COLO668 (cell line): ENCODE data around the gene LRRC61.

Source experiments
- DNase-seq: peaks from one replicate; lab custom pipeline; 2025; ENCODE audit not compliant: unreplicated experiment; lab: John Stamatoyannopoulos, UW

Gene LRRC61

DNA sequence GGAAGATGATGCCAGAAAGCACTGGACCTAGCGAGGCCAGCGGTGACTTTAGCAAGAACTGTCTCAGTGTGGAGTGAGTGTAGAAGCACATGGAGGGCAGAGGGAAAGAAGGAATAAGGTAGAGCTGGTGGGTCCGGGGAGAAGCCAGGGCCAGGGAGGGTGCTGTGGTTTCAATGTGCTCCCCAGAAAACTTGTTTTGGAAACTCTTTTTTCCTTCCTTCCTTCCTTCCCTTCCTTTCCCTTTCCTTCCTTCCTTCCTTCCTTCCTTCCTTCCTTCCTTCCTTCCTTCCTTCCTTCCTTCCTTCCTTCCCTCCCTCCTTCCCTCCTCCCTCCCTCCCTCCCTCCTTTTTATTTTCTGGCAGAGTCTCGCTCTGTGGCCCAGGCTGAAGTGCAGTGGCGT lies 23.8 kb downstream of the LRRC61 start:
- DNase-seq = no peak

DNA sequence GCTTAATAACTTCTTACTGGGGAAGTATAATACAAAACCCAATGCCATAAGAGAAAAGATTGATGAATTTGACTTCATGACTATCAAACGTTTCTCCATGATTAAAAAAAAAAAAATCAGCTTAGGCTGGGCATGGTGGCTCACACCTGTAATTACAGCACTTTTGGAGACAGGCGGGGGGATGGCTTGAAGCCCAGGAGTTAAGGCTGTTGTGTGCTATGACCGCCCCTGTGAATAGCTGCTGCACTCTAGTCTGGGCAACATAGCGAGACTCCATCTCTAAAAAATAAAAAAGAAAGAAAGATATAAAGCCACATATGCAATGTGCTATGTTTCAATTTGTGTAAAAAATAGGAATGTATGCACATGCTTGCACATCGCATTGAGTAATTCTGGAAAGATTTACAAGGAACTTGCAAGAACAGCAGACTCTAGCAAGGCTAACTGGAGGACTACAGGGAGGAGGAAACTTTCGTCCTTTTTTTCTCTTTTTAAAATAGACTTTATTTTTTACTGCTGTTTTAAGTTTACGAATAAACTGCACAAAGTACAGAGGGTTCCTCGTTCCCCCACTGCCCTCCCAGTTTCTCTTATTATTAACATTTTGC lies 28.5 kb downstream of the LRRC61 start:
- DNase-seq = no peak

- DNase-seq = no peak
These were observed 32.5 kb downstream of the LRRC61 start for GRCh38 chr7:150355666-150356059.

DNA sequence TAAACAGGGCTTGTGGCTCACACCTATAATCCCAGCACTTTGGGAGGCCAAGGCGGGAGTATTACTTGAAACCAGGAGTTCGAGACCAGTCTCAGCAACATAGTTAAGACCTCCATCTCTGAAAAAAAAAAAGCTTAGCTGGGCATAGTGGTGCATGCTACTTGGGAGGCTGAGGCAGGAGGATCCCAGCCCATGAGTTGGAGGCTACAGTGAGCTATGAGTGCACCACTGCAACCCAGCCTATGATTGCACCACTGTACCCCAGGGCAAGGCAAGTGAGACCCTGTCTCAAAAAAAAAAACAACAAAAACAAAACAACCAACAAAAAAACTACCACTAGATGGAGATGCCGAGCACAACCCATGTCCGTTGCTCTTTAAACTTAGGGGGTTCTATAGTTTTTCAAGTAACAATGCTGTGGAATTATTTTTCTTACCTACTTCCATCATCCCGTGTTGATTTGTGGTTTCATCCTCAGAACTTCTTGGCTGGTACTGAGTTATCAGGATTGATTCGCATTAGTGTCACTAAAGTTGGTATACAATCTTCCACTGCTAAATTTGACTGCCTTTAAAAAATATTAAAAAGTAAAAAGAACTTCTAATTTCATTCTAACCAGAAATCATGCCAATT lies 33.2 kb downstream of the LRRC61 start:
- no peak for DNase-seq

GRCh38 chr7:150357270-150357669 lies 34.1 kb downstream of the LRRC61 start:
- DNase-seq = no peak

- DNase-seq = no peak
These were observed 34.7 kb downstream of the LRRC61 start for GRCh38 chr7:150357771-150358427.

- DNase-seq = no peak
These were observed 35.3 kb downstream of the LRRC61 start for GRCh38 chr7:150358433-150358832.

DNA sequence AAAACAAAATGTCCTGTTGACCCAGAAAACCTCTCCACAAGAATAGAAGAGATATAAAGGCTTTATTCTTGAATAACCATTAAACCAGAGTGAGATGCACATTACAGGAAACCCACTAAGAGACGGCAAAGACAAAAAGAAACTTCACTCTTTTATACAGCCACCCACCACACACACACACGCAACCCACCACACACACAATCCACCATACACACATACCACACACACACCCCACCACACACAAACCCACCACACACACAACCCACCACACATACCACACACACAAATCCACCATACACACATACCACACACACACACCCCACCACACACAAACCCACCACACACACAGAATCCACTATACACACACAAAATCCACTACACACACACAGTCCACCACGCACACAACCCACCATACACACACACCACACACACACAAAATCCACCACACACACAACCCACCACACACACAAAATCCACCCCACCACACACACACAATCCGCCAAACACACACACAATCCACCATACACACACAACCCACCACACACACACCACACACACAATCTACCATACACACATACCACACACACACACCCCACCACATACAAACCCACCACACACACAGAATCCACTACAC lies 36.0 kb downstream of the LRRC61 start:
- no peak for DNase-seq

GRCh38 chr7:150359622-150360362 lies 36.6 kb downstream of the LRRC61 start:
- no peak for DNase-seq

- DNase-seq = no peak
These were observed 37.4 kb downstream of the LRRC61 start for GRCh38 chr7:150360363-150361058.

DNA sequence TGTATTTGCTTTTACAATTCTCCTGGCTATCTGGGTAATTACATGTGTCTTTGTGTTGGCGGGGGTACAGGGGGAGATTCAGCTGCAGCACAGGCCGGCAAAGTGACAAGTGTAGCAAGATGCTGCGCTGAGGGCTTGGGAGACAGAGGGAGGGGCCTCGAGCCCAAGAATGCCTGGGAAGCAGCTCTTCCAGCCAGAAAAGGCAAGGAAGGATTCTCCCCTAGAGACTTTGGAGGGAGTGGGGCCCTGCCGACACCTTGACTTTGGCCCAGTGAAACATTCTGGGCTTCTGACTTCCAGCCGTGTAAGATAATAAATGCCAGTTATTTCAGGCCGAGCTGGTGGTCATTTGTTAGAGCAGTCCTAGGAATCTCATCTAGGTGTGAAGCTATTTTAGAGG lies 38.2 kb downstream of the LRRC61 start:
- DNase-seq = no peak

DNA sequence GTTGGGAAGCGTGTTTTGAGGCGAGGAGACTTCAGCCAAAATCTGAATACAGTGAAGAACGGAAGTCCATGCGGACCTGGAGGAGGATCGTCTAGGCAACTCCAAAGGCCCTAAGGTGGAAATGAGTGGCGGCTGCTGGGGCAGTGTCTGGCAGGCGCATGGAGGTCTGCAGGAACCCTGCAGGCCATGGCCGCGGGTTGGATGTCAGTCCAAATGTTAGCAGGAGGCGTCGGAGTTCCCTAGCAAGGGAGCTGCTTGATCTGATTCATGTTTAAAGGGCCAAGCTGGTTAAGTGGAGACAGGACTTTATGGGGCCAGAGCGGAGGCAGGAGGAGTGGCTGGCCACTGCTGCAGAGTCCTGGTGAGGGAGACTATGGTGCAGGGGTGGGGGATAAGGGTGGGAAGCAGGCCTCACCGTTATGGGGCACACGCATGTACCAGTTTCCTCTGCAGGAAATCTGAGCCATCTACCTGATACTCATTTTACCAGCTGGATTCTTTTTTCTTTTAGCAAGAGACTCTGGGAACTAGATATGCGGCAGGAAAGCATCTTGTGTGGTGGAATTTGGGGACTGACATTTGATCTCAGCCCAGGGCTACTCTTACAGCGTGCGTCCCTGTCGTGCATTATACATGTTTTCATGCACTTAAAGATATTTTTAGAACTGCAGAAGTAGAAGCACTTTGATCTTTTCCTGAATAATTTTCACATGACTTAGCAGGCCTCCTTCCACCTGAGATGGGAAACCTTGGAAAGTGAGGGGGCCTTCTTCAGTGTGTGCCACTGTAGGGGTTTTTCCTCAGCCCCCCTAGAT lies 38.9 kb downstream of the LRRC61 start:
- DNase-seq = no peak

DNA sequence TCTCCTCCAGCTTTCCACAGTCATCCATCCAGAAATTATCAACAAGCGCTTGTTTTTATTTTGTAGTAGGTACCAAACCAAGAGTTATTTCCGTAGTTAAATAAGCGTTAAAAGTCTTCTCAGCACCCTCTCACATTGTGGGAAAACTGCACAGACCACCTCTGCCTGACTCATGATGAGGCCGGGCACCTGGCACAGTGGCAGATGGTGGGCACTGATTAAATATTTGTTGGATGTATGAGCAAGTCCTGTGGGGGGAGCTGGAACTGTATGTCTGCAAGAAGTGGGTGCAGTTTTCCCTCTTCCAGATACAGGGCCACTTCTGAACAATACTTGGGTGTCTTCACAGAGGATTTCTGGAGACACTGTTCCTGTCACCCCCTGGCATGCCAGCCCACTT lies 40.2 kb downstream of the LRRC61 start:
- no peak for DNase-seq

DNA sequence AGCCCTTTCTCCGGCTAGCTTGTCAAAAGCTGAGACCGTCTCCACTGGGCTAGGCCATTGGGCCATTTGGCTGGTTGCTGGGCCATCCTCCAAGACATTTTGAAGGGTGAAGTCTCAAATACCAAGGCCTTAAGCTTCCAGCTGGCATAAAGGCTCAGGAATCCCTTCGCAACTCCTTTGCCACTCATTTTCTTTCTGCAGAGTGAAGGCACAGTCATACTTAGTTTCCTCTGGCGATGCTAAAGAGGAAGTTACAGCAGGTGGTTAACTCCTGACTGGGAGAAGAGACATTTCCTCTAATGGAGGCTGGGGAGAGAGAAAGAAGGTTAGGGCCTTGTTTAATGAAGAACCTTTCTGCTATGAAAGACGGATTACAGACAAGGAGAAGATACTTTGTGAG lies 40.7 kb downstream of the LRRC61 start:
- DNase-seq = no peak

- DNase-seq = no peak
These were observed 42.0 kb downstream of the LRRC61 start for GRCh38 chr7:150365194-150365593.

- DNase-seq = no peak
These were observed 42.7 kb downstream of the LRRC61 start for GRCh38 chr7:150365673-150366398.

GRCh38 chr7:150367677-150368095 lies 44.5 kb downstream of the LRRC61 start:
- DNase-seq = no peak

DNA sequence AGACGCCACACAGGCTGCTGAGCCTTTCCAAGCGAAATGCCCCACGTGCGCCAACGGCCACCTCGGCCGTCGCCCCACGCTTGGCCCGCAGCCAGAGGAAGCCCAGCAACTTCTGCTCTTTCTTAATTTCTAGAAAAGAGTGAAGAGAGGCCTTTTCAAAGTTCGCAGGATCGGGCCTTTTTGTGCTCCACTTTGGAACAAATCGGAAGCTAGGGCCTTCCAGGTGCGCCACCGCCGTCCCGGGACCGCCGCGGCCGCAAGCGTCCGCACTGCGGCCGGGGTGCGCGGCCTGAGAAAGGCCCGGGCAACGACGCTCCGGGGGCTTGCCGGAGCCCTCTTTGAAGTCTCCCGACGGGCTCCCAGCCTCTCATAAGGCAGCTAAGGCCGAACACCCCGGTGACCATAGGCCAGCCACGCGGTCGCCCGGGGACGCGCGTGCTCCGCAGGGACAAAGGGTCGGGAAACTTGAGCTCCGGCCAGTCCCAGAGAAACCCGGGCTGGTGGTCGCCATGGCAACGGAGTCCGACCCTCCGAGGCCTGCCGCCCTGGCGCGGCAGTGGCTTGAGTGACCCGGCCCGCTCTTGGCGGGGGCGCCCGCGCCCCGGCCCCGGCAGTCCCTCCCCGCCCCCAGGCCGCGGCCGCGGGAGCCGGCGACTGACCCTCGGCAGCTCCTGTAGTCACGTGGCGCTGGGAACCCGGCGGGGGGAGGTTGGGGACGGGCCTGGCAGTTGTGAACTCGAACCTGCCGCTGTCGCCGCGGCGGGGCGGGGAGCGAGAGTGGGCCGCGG lies 45.1 kb downstream of the LRRC61 start, which contains the start of gene REPIN1:
REPIN1 (plus strand) TSS at position 727 of the 788 bp plus-strand sequence. CDS start 890 bp downstream, outside the sequence.
- DNase-seq = peak; percentile 95
